ENCODE data around the gene FADS1. TPM values are rescaled to one million over a fixed set of nuclear protein-coding genes. Genes with fewer than 3 reads are reported as not detected.

Gene FADS1
- total RNA-seq, 2 experiments from 2014 or later: 33.9 to 34.4 TPM

GRCh38 chr11:61840371-61840770, 23.6 kb upstream of the FADS1 start:
- peaks cover 5% of the 10 kb centered on the region for H3K4me1 Mint-ChIP-seq (ENCODE audit: low read depth)
- TF ChIP-seq CTCF (IDR thresholded peaks at IDR 0.05): no peak
- POLR2A ChIA-PET: interaction anchor here (0.7 to 1.0 kb wide), 2 partner anchors 14 to 619 kb away, joined by 3 read pairs; no protein-coding TSS in a partner anchor
- no peak for ATAC-seq
- no peak for DNase-seq
- no peaks in the 10 kb centered on the region for H3K27me3 Mint-ChIP-seq
- CTCF ChIA-PET: interaction anchor here (1.0 to 1.5 kb wide), 6 partner anchors 11 to 268 kb away, joined by 3 to 5 read pairs (median 4); no protein-coding TSS in a partner anchor
- no peak overlapping the region for H3K27ac Mint-ChIP-seq
- H3K4me3 Mint-ChIP-seq: no peak overlapping the region
- intact Hi-C loops (cut with micrococcal nuclease): no loop called here
- H3K36me3 Mint-ChIP-seq (ENCODE audit: low read depth): peaks cover 56% of the 10 kb centered on the region
- H3K9me3 Mint-ChIP-seq: no peaks in the 10 kb centered on the region

- no peak overlapping the region for H3K4me3 Mint-ChIP-seq
- no peaks in the 10 kb centered on the region for H3K27me3 Mint-ChIP-seq
- peaks cover 10% of the 10 kb centered on the region for H3K4me1 Mint-ChIP-seq (ENCODE audit: low read depth)
- TF ChIP-seq CTCF (IDR thresholded peaks at IDR 0.05): no peak
- no peak overlapping the region for H3K27ac Mint-ChIP-seq
- POLR2A ChIA-PET: interaction anchor here (0.7 kb wide), 1 partner anchor 619 kb away, joined by 3 read pairs; no protein-coding TSS in a partner anchor
- intact Hi-C loops (cut with micrococcal nuclease): no loop called here
- CTCF ChIA-PET: interaction anchor here (1.0 to 1.4 kb wide), 5 partner anchors 10 to 268 kb away, joined by 3 to 5 read pairs (median 4); no protein-coding TSS in a partner anchor
- DNase-seq (no peak), ATAC-seq (no peak)
- H3K36me3 Mint-ChIP-seq (ENCODE audit: low read depth): peaks cover 52% of the 10 kb centered on the region
- no peaks in the 10 kb centered on the region for H3K9me3 Mint-ChIP-seq
Observed at GRCh38 chr11:61839742-61840141, 22.9 kb upstream of the FADS1 start.

GRCh38 chr11:61838921-61839320, 22.1 kb upstream of the FADS1 start:
- no peaks in the 10 kb centered on the region for H3K9me3 Mint-ChIP-seq
- ChIA-PET CTCF (no interaction called here), POLR2A (no interaction called here)
- H3K4me3 Mint-ChIP-seq: no peak overlapping the region
- peaks cover 54% of the 10 kb centered on the region for H3K36me3 Mint-ChIP-seq (ENCODE audit: low read depth)
- H3K4me1 Mint-ChIP-seq (ENCODE audit: low read depth): peaks cover 17% of the 10 kb centered on the region
- ATAC-seq (no peak), DNase-seq (no peak)
- no peak for TF ChIP-seq CTCF (IDR thresholded peaks at IDR 0.05)
- intact Hi-C loops (cut with micrococcal nuclease): no loop called here
- H3K27me3 Mint-ChIP-seq: no peaks in the 10 kb centered on the region
- no peak overlapping the region for H3K27ac Mint-ChIP-seq

GRCh38 chr11:61838501-61838900, 21.7 kb upstream of the FADS1 start:
- CTCF ChIA-PET: no interaction called here
- POLR2A ChIA-PET: no interaction called here
- intact Hi-C loops (cut with micrococcal nuclease): no loop called here
- TF ChIP-seq CTCF (IDR thresholded peaks at IDR 0.05): no peak
- Mint-ChIP-seq H3K4me1 (ENCODE audit: low read depth) (peaks cover 21% of the 10 kb centered on the region), H3K27ac (no peak overlapping the region), H3K36me3 (ENCODE audit: low read depth) (peaks cover 58% of the 10 kb centered on the region), H3K4me3 (no peak overlapping the region), H3K27me3 (no peaks in the 10 kb centered on the region), H3K9me3 (no peaks in the 10 kb centered on the region)
- DNase-seq: no peak
- no peak for ATAC-seq

- peaks cover 58% of the 10 kb centered on the region for H3K36me3 Mint-ChIP-seq (ENCODE audit: low read depth)
- no peaks in the 10 kb centered on the region for H3K9me3 Mint-ChIP-seq
- no peak for TF ChIP-seq CTCF (IDR thresholded peaks at IDR 0.05)
- intact Hi-C loops (cut with micrococcal nuclease): no loop called here
- CTCF ChIA-PET: no interaction called here
- POLR2A ChIA-PET: no interaction called here
- ATAC-seq: no peak
- DNase-seq: no peak
- no peaks in the 10 kb centered on the region for H3K27me3 Mint-ChIP-seq
- peaks cover 30% of the 10 kb centered on the region for H3K4me1 Mint-ChIP-seq (ENCODE audit: low read depth)
- H3K27ac Mint-ChIP-seq: no peak overlapping the region
- H3K4me3 Mint-ChIP-seq: no peak overlapping the region
Observed at GRCh38 chr11:61837411-61838005, 20.7 kb upstream of the FADS1 start.

All from activated CD8-positive, alpha-beta T cell treated with anti-CD3 and anti-CD28 coated beads for 36 hours (primary cell).